NCI-H2171 (cell line): ENCODE results near the gene MRPL12.

Experiments
- DNase-seq: peaks from one replicate; lab custom pipeline; 2025; lab: John Stamatoyannopoulos, UW

Gene MRPL12

DNA sequence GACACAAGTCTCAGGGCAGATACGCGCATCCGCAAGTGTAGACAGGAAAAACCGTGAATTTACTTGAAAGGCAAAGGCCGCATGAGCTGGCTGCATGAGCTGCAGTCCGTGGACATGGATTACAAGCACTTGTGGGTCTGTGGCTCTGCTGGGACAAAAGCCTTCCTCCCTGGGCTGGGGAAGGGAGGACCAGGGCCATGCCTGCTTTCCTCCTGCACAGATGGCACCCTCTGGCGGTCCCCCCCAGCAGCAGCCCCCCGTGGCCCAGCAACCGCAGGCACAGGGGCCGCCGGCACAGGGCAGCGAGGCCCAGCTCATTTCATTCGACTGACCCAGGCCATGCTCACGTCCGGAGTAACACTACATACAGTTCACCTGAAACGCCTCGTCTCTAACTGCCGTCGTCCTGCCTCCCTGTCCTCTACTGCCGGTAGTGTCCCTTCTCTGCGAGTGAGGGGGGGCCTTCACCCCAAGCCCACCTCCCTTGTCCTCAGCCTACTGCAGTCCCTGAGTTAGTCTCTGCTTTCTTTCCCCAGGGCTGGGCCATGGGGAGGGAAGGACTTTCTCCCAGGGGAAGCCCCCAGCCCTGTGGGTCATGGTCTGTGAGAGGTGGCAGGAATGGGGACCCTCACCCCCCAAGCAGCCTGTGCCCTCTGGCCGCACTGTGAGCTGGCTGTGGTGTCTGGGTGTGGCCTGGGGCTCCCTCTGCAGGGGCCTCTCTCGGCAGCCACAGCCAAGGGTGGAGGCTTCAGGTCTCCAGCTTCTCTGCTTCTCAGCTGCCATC is 1.7 kb upstream of the MRPL12 start:
- no peak for DNase-seq

DNA sequence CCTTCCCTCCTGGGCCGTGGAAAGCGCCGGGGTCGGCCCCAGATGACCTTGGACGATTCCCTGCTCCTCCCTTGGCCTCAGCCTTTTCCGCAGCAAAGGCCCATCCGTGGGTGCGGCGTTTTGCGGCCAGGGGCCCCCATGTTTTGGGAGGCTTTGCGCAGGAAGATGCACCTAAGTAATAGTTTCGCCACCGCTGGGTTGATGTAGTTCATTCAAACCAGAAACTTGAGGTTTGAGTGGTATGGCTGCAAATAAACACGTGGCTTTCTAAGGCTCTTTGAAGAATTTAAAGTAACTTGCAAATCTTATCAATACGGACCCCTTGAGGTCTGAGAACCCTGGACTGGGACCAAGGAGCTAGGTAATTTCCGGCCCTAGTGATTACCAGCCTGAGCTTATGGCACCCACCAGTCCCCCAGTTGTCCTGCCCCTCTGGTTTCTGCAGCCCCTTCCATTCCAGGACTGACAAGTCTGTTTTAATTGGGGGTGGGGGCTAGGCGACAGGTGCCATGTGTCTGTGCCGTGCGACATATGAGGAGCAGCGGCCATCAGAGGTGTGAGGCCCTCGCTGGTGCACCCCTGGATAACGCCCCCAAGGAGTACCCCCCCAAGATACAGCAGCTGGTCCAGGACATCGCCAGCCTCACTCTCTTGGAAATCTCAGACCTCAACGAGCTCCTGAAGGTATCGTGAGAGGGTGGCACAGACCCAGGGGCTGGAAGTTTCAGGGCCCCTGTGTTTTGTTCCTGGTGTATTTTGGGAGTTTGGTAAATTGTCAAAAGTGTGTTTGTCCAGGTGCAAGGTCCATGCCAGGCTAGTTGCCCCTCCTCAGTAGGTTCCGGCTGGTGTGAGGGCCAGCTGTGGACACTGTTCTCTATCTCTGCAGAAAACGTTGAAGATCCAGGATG is 834 bp downstream of the MRPL12 start:
- no peak for DNase-seq

- no peak for DNase-seq
These were observed 2.5 kb downstream of the MRPL12 start for GRCh38 chr17:81705518-81706231.

GRCh38 chr17:81706232-81706611 is 3.1 kb downstream of the MRPL12 start:
- no peak for DNase-seq

GRCh38 chr17:81706757-81707624 is 3.8 kb downstream of the MRPL12 start:
- no peak for DNase-seq

GRCh38 chr17:81707725-81708646 is 4.8 kb downstream of the MRPL12 start:
- DNase-seq, result no peak

GRCh38 chr17:81708739-81709185 is 5.6 kb downstream of the MRPL12 start:
- DNase-seq, result no peak

- no peak for DNase-seq
These were observed 7.5 kb downstream of the MRPL12 start for GRCh38 chr17:81710514-81711308.

DNA sequence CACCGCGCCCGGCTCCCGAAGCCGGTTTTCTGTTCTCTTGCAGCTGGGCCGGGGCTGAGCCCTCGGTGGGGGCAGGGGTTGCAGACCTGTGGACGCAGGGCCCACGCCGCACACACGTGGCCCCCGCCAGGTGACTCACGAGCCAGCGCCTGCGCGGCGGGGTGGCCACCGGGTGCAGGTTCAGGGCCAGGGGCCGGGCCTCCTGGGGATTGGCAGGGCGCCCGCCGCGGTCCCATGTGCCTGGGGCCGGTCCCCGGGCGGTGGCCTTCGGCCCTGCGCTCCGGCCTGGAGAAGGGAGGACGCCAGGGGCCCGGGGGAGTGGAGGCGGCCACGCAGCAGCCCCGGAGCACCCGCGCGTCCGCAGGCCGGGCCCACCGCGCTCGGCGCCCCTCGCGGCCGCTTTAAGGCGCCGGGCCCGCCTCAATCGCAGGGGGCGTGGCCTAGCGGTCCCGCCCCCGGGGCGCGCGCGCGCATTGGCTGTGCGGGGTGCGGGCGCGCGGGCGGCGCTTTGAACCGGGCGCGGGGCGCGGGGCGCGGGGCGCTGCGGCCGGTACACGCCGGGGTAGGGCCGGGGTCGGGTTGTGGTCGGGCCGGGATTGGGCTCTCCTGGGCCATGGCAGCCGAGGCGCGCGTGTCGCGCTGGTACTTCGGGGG is 8.8 kb downstream of the MRPL12 start, which contains the start of gene SLC25A10:
Gene SLC25A10 (plus strand): TSS at position 471 of the 654 bp plus-strand sequence. CDS start 143 bp downstream, at position 614.
- peak; percentile 84 for DNase-seq

DNA sequence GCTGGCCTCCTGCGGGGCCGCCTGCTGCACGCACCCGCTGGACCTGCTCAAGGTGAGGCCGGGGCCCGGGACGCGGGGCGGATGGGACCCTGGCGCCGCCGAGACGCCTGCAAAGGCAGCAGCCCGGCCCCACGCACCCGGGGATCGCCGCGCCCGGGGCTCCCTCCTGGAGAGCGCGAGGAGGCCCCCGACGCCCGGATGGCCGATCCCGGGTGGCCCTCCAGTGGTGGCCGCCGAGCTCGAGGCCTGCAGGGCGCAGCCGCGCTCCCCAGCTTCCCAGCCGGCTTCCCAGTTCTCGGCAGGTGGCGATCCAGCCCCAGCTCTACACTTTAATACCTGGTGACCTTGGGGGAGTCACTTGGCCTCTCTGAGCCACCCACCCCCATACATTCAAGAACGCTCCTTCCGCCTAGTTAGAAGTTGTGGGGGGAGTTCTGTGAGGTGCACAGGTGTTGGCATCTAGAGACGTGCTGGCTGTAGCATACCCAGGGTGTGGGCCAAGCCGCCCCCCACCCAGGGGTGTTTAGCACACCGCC is 9.4 kb downstream of the MRPL12 start:
- peak; percentile 37 for DNase-seq

DNA sequence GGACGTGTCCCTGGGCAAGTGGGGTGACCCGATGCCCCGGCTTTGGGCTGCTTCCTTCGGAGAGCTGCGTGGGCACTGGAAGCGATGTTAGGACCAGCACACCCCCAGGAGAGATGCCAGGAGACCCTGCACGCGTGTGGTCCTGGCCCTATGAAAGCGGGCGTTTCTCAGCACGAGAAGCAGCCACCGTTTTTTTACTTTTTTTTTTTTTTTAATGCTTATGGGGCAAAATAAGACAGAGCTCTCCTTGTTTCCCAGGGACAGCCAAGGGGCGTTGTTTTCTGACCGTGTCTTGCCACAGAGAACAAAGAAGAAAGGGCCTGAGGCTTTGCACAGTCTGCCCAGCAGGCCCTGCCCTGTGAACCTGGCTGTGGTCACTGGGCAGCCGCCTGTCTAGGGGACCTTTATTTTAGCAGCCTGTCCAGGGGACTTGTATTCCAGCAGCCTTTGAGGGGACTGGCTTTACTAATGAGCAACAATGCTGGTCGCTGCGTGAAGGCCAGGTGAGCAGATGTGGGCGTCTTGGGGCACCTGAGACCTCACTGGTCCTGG is 9.9 kb downstream of the MRPL12 start:
- no peak for DNase-seq

GRCh38 chr17:81713556-81714411 is 10.6 kb downstream of the MRPL12 start:
- no peak for DNase-seq

GRCh38 chr17:81714412-81715106 is 11.4 kb downstream of the MRPL12 start:
- DNase-seq, result no peak

GRCh38 chr17:81715107-81715871 is 12.1 kb downstream of the MRPL12 start:
- DNase-seq, result no peak

- DNase-seq, result no peak
These were observed 12.9 kb downstream of the MRPL12 start for GRCh38 chr17:81715872-81716673.
